H9 (cell line): Measurements from ENCODE around the gene ADGRL2. TPM values are rescaled to one million over a fixed set of nuclear protein-coding genes. Genes with fewer than 3 reads are reported as not detected.

Source experiments
- DNase-seq: peaks from one replicate; pipeline ENCODE4 v3.0.0-alpha.2; 2017
- H2AFZ ChIP-seq: one replicate; pipeline ENCODE4 v1.6.1; 2013; ENCODE audit warnings: mild to moderate bottlenecking, low read length, control low read depth, moderate library complexity
- H2AK5ac ChIP-seq: 2 replicates; pipeline ENCODE4 v1.6.1; 2013; ENCODE audit warnings: low read length, control low read depth, mixed read lengths; ENCODE audit not compliant: insufficient read length
- H2BK120ac ChIP-seq: one replicate; pipeline ENCODE4 v1.6.1; 2013; ENCODE audit warnings: low read depth, mild to moderate bottlenecking, low read length, control low read depth, inconsistent platforms; ENCODE audit not compliant: poor library complexity, severe bottlenecking
- H2BK12ac ChIP-seq: 2 replicates; pipeline ENCODE4 v1.6.1; 2013; ENCODE audit warnings: low read length, control low read depth, mixed read lengths, low read depth; ENCODE audit not compliant: insufficient read length
- H2BK15ac ChIP-seq: 2 replicates; pipeline ENCODE4 v1.6.1; 2013; ENCODE audit warnings: low read depth, low read length, control low read depth
- H2BK20ac ChIP-seq: one replicate; pipeline ENCODE4 v1.6.1; 2013; ENCODE audit warnings: low read depth, mild to moderate bottlenecking, low read length, control low read depth, inconsistent platforms; ENCODE audit not compliant: poor library complexity, severe bottlenecking
- H2BK5ac ChIP-seq: 2 replicates; pipeline ENCODE4 v1.6.1; 2013; ENCODE audit warnings: low read length, control low read depth, mixed read lengths; ENCODE audit not compliant: insufficient read length
- H3K14ac ChIP-seq: 2 replicates; pipeline ENCODE4 v1.6.1; 2013; ENCODE audit warnings: low read length, control low read depth; ENCODE audit not compliant: insufficient read depth
- H3K18ac ChIP-seq: 2 replicates; pipeline ENCODE4 v1.6.1; 2013; ENCODE audit warnings: low read depth, mild to moderate bottlenecking, mixed read lengths, low read length, control low read depth; ENCODE audit not compliant: insufficient read length
- H3K23ac ChIP-seq: 2 replicates; pipeline ENCODE4 v1.6.1; 2013; ENCODE audit warnings: low read length, control low read depth, mixed read lengths, low read depth; ENCODE audit not compliant: insufficient read length
- H3K23me2 ChIP-seq: 2 replicates; pipeline ENCODE4 v1.6.1; 2013; ENCODE audit warnings: low read depth, mild to moderate bottlenecking, mixed read lengths, low read length, control low read depth; ENCODE audit not compliant: insufficient read length, poor library complexity, severe bottlenecking
- H3K27ac ChIP-seq: 2 replicates; pipeline ENCODE4 v1.5.1; 2013; ENCODE audit warnings: low read length, control low read depth, mixed read lengths, low read depth; ENCODE audit not compliant: insufficient read length
- H3K27me3 ChIP-seq: 2 replicates; pipeline ENCODE4 v1.6.1; 2013; ENCODE audit warnings: low read length, control low read depth, inconsistent platforms; ENCODE audit not compliant: insufficient read depth
- H3K4ac ChIP-seq: 2 replicates; pipeline ENCODE4 v1.6.1; 2013; ENCODE audit warnings: low read depth, mild to moderate bottlenecking, control low read depth, inconsistent platforms, low read length, moderate library complexity
- H3K4me1 ChIP-seq: 2 replicates; pipeline ENCODE4 v1.6.1; 2013; ENCODE audit warnings: low read length, control low read depth, inconsistent platforms; ENCODE audit not compliant: insufficient read depth
- H3K4me2 ChIP-seq: 2 replicates; pipeline ENCODE4 v1.6.1; 2013; ENCODE audit warnings: low read length, control low read depth, mixed read lengths; ENCODE audit not compliant: insufficient read length, insufficient read depth
- H3K56ac ChIP-seq: 2 replicates; pipeline ENCODE4 v1.6.1; 2013; ENCODE audit warnings: low read depth, mild to moderate bottlenecking, mixed read lengths, low read length, control low read depth; ENCODE audit not compliant: insufficient read length
- H3K79me1 ChIP-seq: 2 replicates; pipeline ENCODE4 v1.6.1; 2013; ENCODE audit warnings: low read depth, mild to moderate bottlenecking, moderate library complexity, low read length, control low read depth, inconsistent platforms; ENCODE audit not compliant: insufficient read depth, poor library complexity, severe bottlenecking
- H3K79me2 ChIP-seq: 2 replicates; pipeline ENCODE4 v1.6.1; 2013; ENCODE audit warnings: low read length, control low read depth, inconsistent platforms; ENCODE audit not compliant: insufficient read depth
- H3K9ac ChIP-seq: 2 replicates; pipeline ENCODE4 v1.6.1; 2013; ENCODE audit warnings: low read length, control low read depth, mixed read lengths; ENCODE audit not compliant: insufficient read length; ENCODE audit errors: extremely low read depth
- H3K9me3 ChIP-seq: one replicate; pipeline ENCODE4 v1.6.1; 2013; ENCODE audit warnings: low read depth, low read length, inconsistent platforms; ENCODE audit not compliant: control insufficient read depth
- H3T11ph ChIP-seq: one replicate; pipeline ENCODE4 v1.6.1; 2013; ENCODE audit warnings: mild to moderate bottlenecking, low read length, control low read depth, inconsistent platforms
- H4K20me1 ChIP-seq: one replicate; pipeline ENCODE4 v1.6.1; 2013; ENCODE audit not compliant: control insufficient read depth, insufficient read length, insufficient read depth
- H4K5ac ChIP-seq: 2 replicates; pipeline ENCODE4 v1.6.1; 2013; ENCODE audit warnings: low read depth, mild to moderate bottlenecking, mixed read lengths, low read length, control low read depth; ENCODE audit not compliant: insufficient read length
- H4K8ac ChIP-seq: replicated peaks from 2 replicates; pipeline ENCODE4 v1.6.1; 2013; ENCODE audit warnings: low read length, control low read depth, mixed read lengths, low read depth; ENCODE audit not compliant: insufficient read length
- H4K91ac ChIP-seq: 2 replicates; pipeline ENCODE4 v1.6.1; 2013; ENCODE audit warnings: low read depth, mild to moderate bottlenecking, moderate library complexity, mixed read lengths, low read length, control low read depth; ENCODE audit not compliant: insufficient read length
- H3K27ac Mint-ChIP-seq, 3 experiments: 2 replicates in 2 of 3; 3 replicates in 1 of 3; pipeline ENCODE4 v1.8.0; 2020 to 2021; ENCODE audit warnings: mixed read lengths in 3 of 3, mild to moderate bottlenecking in 1 of 3, moderate library complexity in 1 of 3
- H3K27me3 Mint-ChIP-seq: 2 replicates; pipeline ENCODE4 v1.8.0; 2021; ENCODE audit warnings: low read depth, mild to moderate bottlenecking, moderate library complexity, mixed read lengths
- H3K36me3 Mint-ChIP-seq, 3 experiments: 2 replicates in 2 of 3; 3 replicates in 1 of 3; pipeline ENCODE4 v1.8.0; 2020 to 2021; ENCODE audit warnings: low read depth in 3 of 3, mixed read lengths in 3 of 3; ENCODE audit not compliant: insufficient read depth in 1 of 3
- H3K4me1 Mint-ChIP-seq, 2 experiments: 2 replicates each; pipeline ENCODE4 v1.8.0; 2020; ENCODE audit warnings: mixed read lengths in 2 of 2
- H3K4me3 Mint-ChIP-seq, 2 experiments: 2 replicates in 1 of 2; 3 replicates in 1 of 2; pipeline ENCODE4 v1.8.0; 2020 to 2021; ENCODE audit warnings: mild to moderate bottlenecking in 2 of 2, mixed read lengths in 2 of 2, moderate library complexity in 1 of 2
- H3K9me3 Mint-ChIP-seq, 2 experiments: 2 replicates in 1 of 2; 3 replicates in 1 of 2; pipeline ENCODE4 v1.8.0; 2020; ENCODE audit warnings: mild to moderate bottlenecking in 2 of 2, mixed read lengths in 2 of 2, moderate library complexity in 1 of 2
- CTCF ChIP-seq: fragments of 200-600 bp; sonication (generic); conservative IDR thresholded peaks from 3 replicates; pipeline ENCODE4 v1.8.0; 2021; ENCODE audit warnings: antibody characterized with exemption, mild to moderate bottlenecking
- WGBS: extraction: QIAGEN DNeasy Blood & Tissue Kit; methylation state at CpG from one replicate; pipeline ENCODE4 v1.1.7; 2013; ENCODE audit warnings: missing lambda C conversion rate, low lambda C conversion rate, mixed read lengths; ENCODE audit not compliant: insufficient read length; ENCODE audit errors: extremely low coverage; 5-methylcytosine and 5-hydroxymethylcytosine counted together
- total RNA-seq: library from RNA; stranded (reverse); gene quantifications from 2 replicates; pipeline ENCODE4 v1.2.1, GENCODE V29; 2021

The ADGRL2 gene
- total RNA-seq, 1 experiment from 2014 or later: 119 TPM

GRCh38 chr1:81838600-81839218, 38.0 kb downstream of the ADGRL2 start:
- H3K27me3 Mint-ChIP-seq: no peaks in the 10 kb centered on the region
- Histone ChIP-seq H3K23ac (no peak overlapping the region), H2BK120ac (no peak overlapping the region), H3K27me3 (no peaks in the 10 kb centered on the region), H3K18ac (no peak overlapping the region), H3T11ph (no peak overlapping the region), H2BK20ac (no peak overlapping the region), H3K4me1 (no peaks in the 10 kb centered on the region), H3K14ac (no peak overlapping the region), H2AFZ (no peak overlapping the region), H3K23me2 (no peaks in the 10 kb centered on the region), H3K79me1 (no peaks in the 10 kb centered on the region), H3K56ac (no peak overlapping the region), H3K9me3 (no peaks in the 10 kb centered on the region), H3K27ac (no peak overlapping the region), H4K5ac (no peak overlapping the region), H3K79me2 (peaks cover 11% of the 10 kb centered on the region; the same call in 1 of the 2 replicates), H4K20me1 (no peaks in the 10 kb centered on the region), H2BK15ac (no peak overlapping the region), H4K8ac (no peak overlapping the region), H2BK12ac (no peak overlapping the region), H4K91ac (no peak overlapping the region), H3K9ac (no peak overlapping the region), H3K4me2 (no peak overlapping the region), H2BK5ac (no peak overlapping the region), H2AK5ac (no peak overlapping the region), H3K4ac (no peak overlapping the region)
- no peaks in the 10 kb centered on the region for H3K9me3 Mint-ChIP-seq
- peak overlapping the region in 2 of 3 experiments; percentile 18 to 84; a peak in 1 of 7 replicates for H3K27ac Mint-ChIP-seq
- H3K36me3 Mint-ChIP-seq: peaks cover 16 to 40% (median 28%) of the 10 kb centered on the region in 3 experiments
- WGBS: no CpG with 5 or more reads among the region's 2 CpGs
- DNase-seq: no peak
- peaks cover 27 to 33% of the 10 kb centered on the region in 2 experiments for H3K4me1 Mint-ChIP-seq
- TF ChIP-seq CTCF: no peak
- no peak overlapping the region for H3K4me3 Mint-ChIP-seq
